Smooth muscle cell (in vitro differentiated cells): Measurements from ENCODE around the gene PTPN23. TPM values are rescaled to one million over a fixed set of nuclear protein-coding genes. Genes with fewer than 3 reads are reported as not detected.
A peak's percentile ranks its signal among the peaks of the same experiment; 100 is the strongest.
"Not testable (repeated sequence)": the region's sequence is repeated elsewhere in the genome, so short reads cannot be mapped to it uniquely, and the experiment has no call there.

Experiments
- DNase-seq: peaks from one replicate; lab custom pipeline; 2025; ENCODE audit not compliant: unreplicated experiment; lab: John Stamatoyannopoulos, UW
- H2AFZ ChIP-seq: fragments of 200-600 bp; sonication (generic); 2 replicates; pipeline ENCODE4 v1.6.0; 2016; ENCODE audit warnings: antibody characterized with exemption, low read depth, mild to moderate bottlenecking
- H3F3A ChIP-seq: fragments of 200-600 bp; sonication (generic); 2 replicates; pipeline ENCODE4 v1.6.0; 2017; ENCODE audit warnings: antibody characterized with exemption, low read depth
- H3K27ac ChIP-seq: fragments of 200-600 bp; sonication (generic); 2 replicates; pipeline ENCODE4 v1.5.1; 2016; ENCODE audit warnings: low read depth, mild to moderate bottlenecking
- H3K27me3 ChIP-seq: fragments of 200-600 bp; sonication (generic); 2 replicates; pipeline ENCODE4 v1.6.1; 2016; ENCODE audit warnings: low read depth, mild to moderate bottlenecking
- H3K36me3 ChIP-seq: fragments of 200-600 bp; sonication (generic); 2 replicates; pipeline ENCODE4 v1.5.1; 2016; ENCODE audit warnings: low read depth
- H3K4me1 ChIP-seq: fragments of 200-600 bp; sonication (generic); 2 replicates; pipeline ENCODE4 v1.5.1; 2016; ENCODE audit warnings: low read depth
- H3K4me2 ChIP-seq: fragments of 200-600 bp; sonication (generic); 2 replicates; pipeline ENCODE4 v1.6.0; 2016; ENCODE audit warnings: mild to moderate bottlenecking
- H3K4me3 ChIP-seq: fragments of 200-600 bp; sonication (generic); 2 replicates; pipeline ENCODE4 v1.5.1; 2016; ENCODE audit warnings: mild to moderate bottlenecking
- H3K79me2 ChIP-seq: fragments of 200-600 bp; sonication (generic); 2 replicates; pipeline ENCODE4 v1.6.0; 2016; ENCODE audit warnings: low read depth, mild to moderate bottlenecking
- H3K9ac ChIP-seq: fragments of 200-600 bp; sonication (generic); 2 replicates; pipeline ENCODE4 v1.6.0; 2016; ENCODE audit warnings: low read depth
- H3K9me3 ChIP-seq: fragments of 200-600 bp; sonication (generic); replicated peaks from 2 replicates; pipeline ENCODE4 v1.5.1; 2016; ENCODE audit warnings: low read depth
- H4K20me1 ChIP-seq: fragments of 200-600 bp; sonication (generic); 2 replicates; pipeline ENCODE4 v1.6.0; 2016; ENCODE audit warnings: low read depth
- CTCF ChIP-seq: fragments of 200-600 bp; sonication (generic); IDR thresholded peaks from 2 replicates; pipeline ENCODE4 v1.5.1; 2017; ENCODE audit warnings: borderline replicate concordance, mild to moderate bottlenecking, antibody characterized with exemption; ENCODE audit not compliant: insufficient read depth, poor library complexity, severe bottlenecking
- WGBS: methylation state at CpG from one replicate; pipeline ENCODE4 v1.1.7; 2016; ENCODE audit warnings: low lambda C conversion rate; 5-methylcytosine and 5-hydroxymethylcytosine counted together
- polyA plus RNA-seq: library from polyadenylated mRNA; unstranded; fragments of >200 nt; fragmentation: Nextera tagmentation; extraction: Ambion mirVana; gene quantifications from 2 replicates; pipeline ENCODE4 v1.2.1, GENCODE V29; 2016
- total RNA-seq: library from RNA; depleted of rRNA; stranded (reverse); fragments of >200 nt; gene quantifications from 2 replicates; pipeline ENCODE4 v1.2.3, GENCODE V29; 2014

Gene PTPN23
- total and polyA plus RNA-seq, 2 experiments from 2014 or later: 7.2 to 17.1 TPM

GRCh38 chr3:47355010-47355409 is 25.8 kb upstream of the PTPN23 start:
- no peak for DNase-seq
- TF ChIP-seq CTCF: no peak
- no peaks in the 10 kb centered on the region for H3K27me3 ChIP-seq
- no peak overlapping the region for H3K4me2 ChIP-seq
- no peaks in the 10 kb centered on the region for H3K4me1 ChIP-seq
- no peaks in the 10 kb centered on the region for H3K9me3 ChIP-seq
- no peak overlapping the region for H3K9ac ChIP-seq
- H3K79me2 ChIP-seq: no peaks in the 10 kb centered on the region
- H4K20me1 ChIP-seq: no peaks in the 10 kb centered on the region
- WGBS: 93% methylated on average over 3 of the region's 3 CpGs
- no peak overlapping the region for H3K27ac ChIP-seq
- H3K36me3 ChIP-seq: no peaks in the 10 kb centered on the region
- no peaks in the 10 kb centered on the region for H3F3A ChIP-seq
- no peak overlapping the region for H2AFZ ChIP-seq
- H3K4me3 ChIP-seq: no peak overlapping the region

- no peaks in the 10 kb centered on the region for H4K20me1 ChIP-seq
- H3K36me3 ChIP-seq: no peaks in the 10 kb centered on the region
- no peak overlapping the region for H3K4me2 ChIP-seq
- no peak overlapping the region for H2AFZ ChIP-seq
- no peak overlapping the region for H3K4me3 ChIP-seq
- WGBS: 96% methylated on average over 27 of the region's 31 CpGs
- H3K27ac ChIP-seq: no peak overlapping the region
- no peaks in the 10 kb centered on the region for H3F3A ChIP-seq
- TF ChIP-seq CTCF: no peak
- H3K9me3 ChIP-seq: no peaks in the 10 kb centered on the region
- no peaks in the 10 kb centered on the region for H3K79me2 ChIP-seq
- no peak for DNase-seq
- no peaks in the 10 kb centered on the region for H3K4me1 ChIP-seq
- H3K27me3 ChIP-seq: no peaks in the 10 kb centered on the region
- H3K9ac ChIP-seq: no peak overlapping the region
Observed at GRCh38 chr3:47356201-47356600, 24.6 kb upstream of the PTPN23 start.

- no peak overlapping the region for H3K4me3 ChIP-seq
- H3K36me3 ChIP-seq: no peaks in the 10 kb centered on the region
- H3K9me3 ChIP-seq: no peaks in the 10 kb centered on the region
- no peaks in the 10 kb centered on the region for H3K79me2 ChIP-seq
- no peaks in the 10 kb centered on the region for H4K20me1 ChIP-seq
- no peak for DNase-seq
- TF ChIP-seq CTCF: no peak
- peak overlapping the region; percentile 62 for H3K27ac ChIP-seq
- H3K27me3 ChIP-seq: no peaks in the 10 kb centered on the region
- H3K9ac ChIP-seq: no peak overlapping the region
- no peaks in the 10 kb centered on the region for H3F3A ChIP-seq
- H3K4me1 ChIP-seq: no peaks in the 10 kb centered on the region
- H3K4me2 ChIP-seq: no peak overlapping the region
- 50% methylated on average over 1 of the region's 1 CpG for WGBS
- no peak overlapping the region for H2AFZ ChIP-seq
Observed at GRCh38 chr3:47359323-47359722, 21.5 kb upstream of the PTPN23 start.

- H3K36me3 ChIP-seq, H3K4me1 ChIP-seq, H3K9ac ChIP-seq, H3K4me3 ChIP-seq, H2AFZ ChIP-seq, DNase-seq, H3K27me3 ChIP-seq, H3K9me3 ChIP-seq, H3F3A ChIP-seq, H3K4me2 ChIP-seq, H4K20me1 ChIP-seq, H3K79me2 ChIP-seq: not testable (repeated sequence)
- 82% methylated on average over 4 of the region's 4 CpGs for WGBS
- H3K27ac ChIP-seq: peak overlapping the region; percentile 62
Observed at GRCh38 chr3:47360110-47360517, 20.7 kb upstream of the PTPN23 start.
